ENCODE data around the gene POLD2. TPM values are rescaled to one million over a fixed set of nuclear protein-coding genes. Genes with fewer than 3 reads are reported as not detected.

The POLD2 gene
- total and polyA plus RNA-seq, 2 of the 8 experiments (the other 6 are each of a cell fraction or from before 2014, with no cell fraction given): 148 to 214 TPM

- TF ChIP-seq TAF7 (optimal IDR thresholded peaks at IDR 0.05; ENCODE audit: borderline replicate concordance, low read depth, low read length) (no peak), MAFK (IDR thresholded peaks at IDR 0.05; ENCODE audit: low read depth, low read length) (no peak), SRF (IDR thresholded peaks at IDR 0.05; ENCODE audit: low read depth, low read length) (no peak), RXRA (IDR thresholded peaks at IDR 0.05; ENCODE audit: insufficient read depth, low read depth, low read length) (no peak), BRCA1 (IDR thresholded peaks at IDR 0.05; ENCODE audit: low read depth, low read length) (no peak)
Observed at GRCh38 chr7:44098092-44099068, 25.0 kb downstream of the POLD2 start (continued).

Data from H1 (cell line).